Activated CD8-positive, alpha-beta T cell treated with anti-CD3 and anti-CD28 coated beads, Interleukin-2, amount 10 ng/mL, durations not matched to agents 7 days and 5 days (primary cell): ENCODE data around the gene LILRB3. TPM values are rescaled to one million over a fixed set of nuclear protein-coding genes. Genes with fewer than 3 reads are reported as not detected.
"Not testable (repeated sequence)": the region's sequence is repeated elsewhere in the genome, so short reads cannot be mapped to it uniquely, and the experiment has no call there.

ENCODE experiments used
- ATAC-seq: fragments of 150-1000 bp; cut with Tn5 transposase; one replicate; pipeline ENCODE4 v1.10.0; 2021; ENCODE audit warnings: moderate library complexity
- CTCF ChIA-PET: fragments of 350-600 bp; sonication (Branson Sonifier 250); formaldehyde crosslinking; loops from one replicate; lab custom pipeline; 2021; ENCODE audit warnings: antibody characterized with exemption; lab: Charles Lee
- POLR2A ChIA-PET: fragments of 350-600 bp; sonication (Branson Sonifier 250); formaldehyde crosslinking; loops from one replicate; lab custom pipeline; 2021; ENCODE audit warnings: antibody characterized with exemption; lab: Charles Lee
- DNase-seq: peaks from one replicate; pipeline ENCODE4 v3.0.0-alpha.2; 2020
- H3K27ac Mint-ChIP-seq: one replicate; pipeline ENCODE4 v1.8.0; 2021; ENCODE audit warnings: mild to moderate bottlenecking, mixed read lengths
- H3K27me3 Mint-ChIP-seq: one replicate; pipeline ENCODE4 v1.8.0; 2021; ENCODE audit warnings: low read depth, mixed read lengths
- H3K36me3 Mint-ChIP-seq: one replicate; pipeline ENCODE4 v1.8.0; 2021; ENCODE audit warnings: low read depth, mixed read lengths
- H3K4me1 Mint-ChIP-seq: one replicate; pipeline ENCODE4 v1.8.0; 2021; ENCODE audit warnings: low read depth, mixed read lengths
- H3K4me3 Mint-ChIP-seq: one replicate; pipeline ENCODE4 v1.8.0; 2021; ENCODE audit warnings: mild to moderate bottlenecking, mixed read lengths
- H3K9me3 Mint-ChIP-seq: one replicate; pipeline ENCODE4 v1.8.0; 2022; ENCODE audit warnings: mixed read lengths; ENCODE audit not compliant: insufficient read depth
- total RNA-seq, 2 experiments: library from RNA; stranded (reverse); gene quantifications; one replicate each; pipeline ENCODE4 v1.2.3, GENCODE V29; 2021

The LILRB3 gene
- total RNA-seq, 2 experiments from 2014 or later = 1.1 to 1.5 TPM

DNA sequence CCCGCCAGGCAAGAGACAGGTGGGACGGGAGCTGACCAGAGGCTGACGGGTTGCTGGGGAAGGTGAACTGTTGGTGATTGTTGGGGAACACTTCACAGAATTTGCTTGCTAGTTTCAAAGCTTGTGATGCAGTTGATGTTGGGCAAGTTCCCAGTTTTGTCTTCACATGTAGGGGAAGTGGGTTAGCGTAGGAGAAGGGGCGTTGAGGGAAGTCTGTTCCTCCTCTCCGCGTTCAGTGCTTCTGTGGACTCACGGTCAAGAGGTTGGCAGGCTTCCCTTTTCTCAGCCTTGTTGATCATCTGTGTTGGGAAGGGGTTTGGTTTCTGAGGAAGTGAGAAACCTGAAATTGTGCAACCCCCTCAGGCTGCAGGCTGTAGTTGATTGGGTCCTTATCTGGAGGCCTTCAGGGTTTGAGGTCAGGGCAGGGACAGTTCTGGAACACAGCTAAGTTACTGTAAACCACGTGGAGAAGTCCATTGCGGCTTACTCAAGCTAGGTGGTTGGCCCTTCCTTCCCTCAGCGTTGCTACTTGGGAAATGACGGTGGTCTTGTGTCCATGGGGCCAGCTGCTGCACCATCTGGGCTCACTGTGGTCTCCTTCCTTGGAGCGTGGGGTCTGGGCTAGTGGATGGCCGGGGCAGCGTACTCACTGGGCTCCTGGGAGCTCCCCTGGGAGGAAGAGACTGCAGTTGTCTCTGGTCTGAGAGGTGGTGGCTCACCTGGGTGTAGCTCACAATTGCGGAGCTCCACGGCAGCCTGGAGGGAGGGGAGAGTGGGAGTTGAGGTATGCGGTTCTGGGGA is 14.6 kb downstream of the LILRB3 start:
- ATAC-seq = no peak
- CTCF ChIA-PET = interaction anchor here (1.2 kb wide), 1 partner anchor 17 kb away, joined by 4 read pairs; the partner anchor contains the start of gene TSEN34

DNA sequence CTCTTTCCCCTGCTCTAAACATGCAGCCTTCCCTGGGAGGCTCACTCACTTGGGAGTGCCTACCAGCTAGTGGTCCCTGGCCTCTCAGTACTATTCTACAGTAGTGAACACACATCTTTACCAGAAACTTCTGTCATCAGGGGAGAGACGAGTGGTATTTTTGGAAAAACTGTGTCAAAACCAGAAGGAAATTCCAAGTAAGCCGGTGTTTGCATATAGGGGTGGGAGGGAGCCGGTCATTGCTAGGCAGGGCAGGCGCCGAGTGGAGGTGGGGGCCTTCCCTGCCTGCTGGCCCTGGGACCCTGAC is 15.2 kb downstream of the LILRB3 start:
- Mint-ChIP-seq H3K27me3 (no peaks in the 10 kb centered on the region), H3K9me3 (no peaks in the 10 kb centered on the region), H3K4me3 (no peak overlapping the region), H3K4me1 (peaks cover 91% of the 10 kb centered on the region), H3K36me3 (peaks cover 82% of the 10 kb centered on the region), H3K27ac (peak overlapping the region; percentile 35)
- no peak for DNase-seq
- CTCF ChIA-PET = interaction anchor here (1.2 kb wide), 1 partner anchor 16 kb away, joined by 4 read pairs; the partner anchor contains the start of gene TSEN34
- POLR2A ChIA-PET = no interaction called here
- no peak for ATAC-seq

More for the DNA sequence above, 14.6 kb downstream of the LILRB3 start:
- POLR2A ChIA-PET = no interaction called here
- Mint-ChIP-seq H3K4me1 (peaks cover 87% of the 10 kb centered on the region), H3K27me3 (no peaks in the 10 kb centered on the region), H3K27ac (peak overlapping the region; percentile 18), H3K9me3 (no peaks in the 10 kb centered on the region), H3K4me3 (no peak overlapping the region), H3K36me3 (peaks cover 82% of the 10 kb centered on the region)
- DNase-seq = no peak

DNA sequence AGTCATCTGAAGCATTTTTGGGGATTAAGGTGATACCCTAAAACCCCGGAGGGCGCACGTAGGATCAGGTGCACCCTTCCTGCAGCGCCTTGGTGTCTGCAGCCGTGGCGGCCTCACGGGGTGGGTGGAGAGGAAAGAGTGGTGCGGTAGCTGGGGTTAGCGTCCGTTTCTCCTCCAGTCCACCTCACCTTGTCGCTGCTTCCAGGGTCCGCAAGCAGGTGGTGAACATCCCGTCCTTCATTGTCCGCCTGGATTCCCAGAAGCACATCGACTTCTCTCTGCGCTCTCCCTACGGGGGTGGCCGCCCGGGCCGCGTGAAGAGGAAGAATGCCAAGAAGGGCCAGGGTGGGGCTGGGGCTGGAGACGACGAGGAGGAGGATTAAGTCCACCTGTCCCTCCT is 15.6 kb downstream of the LILRB3 start:
- H3K27me3 Mint-ChIP-seq, H3K9me3 Mint-ChIP-seq, ATAC-seq, H3K4me3 Mint-ChIP-seq, DNase-seq: not testable (repeated sequence)
- ChIA-PET CTCF (interaction anchor here (2.1 kb wide), 1 partner anchor 59 kb away, joined by 5 read pairs; no protein-coding TSS in a partner anchor), POLR2A (interaction anchor here (0.5 to 2.4 kb wide), 3 partner anchors 13 to 18 kb away, joined by 4 to 7 read pairs (median 4); partner anchors contain the start of genes MBOAT7 and TSEN34)
- Mint-ChIP-seq H3K36me3 (peaks cover 86% of the 10 kb centered on the region), H3K4me1 (peaks cover 95% of the 10 kb centered on the region), H3K27ac (peak overlapping the region; percentile 35)

GRCh38 chr19:54206831-54207177 is 16.0 kb downstream of the LILRB3 start:
- no peak overlapping the region for H3K4me3 Mint-ChIP-seq
- H3K4me1 Mint-ChIP-seq = peaks cover 97% of the 10 kb centered on the region
- peaks cover 86% of the 10 kb centered on the region for H3K36me3 Mint-ChIP-seq
- H3K27ac Mint-ChIP-seq = no peak overlapping the region
- no peaks in the 10 kb centered on the region for H3K9me3 Mint-ChIP-seq
- no peaks in the 10 kb centered on the region for H3K27me3 Mint-ChIP-seq
- DNase-seq (no peak), ATAC-seq (no peak)
- ChIA-PET POLR2A (interaction anchor here (0.5 to 2.4 kb wide), 3 partner anchors 13 to 18 kb away, joined by 4 to 7 read pairs (median 4); partner anchors contain the start of genes MBOAT7 and TSEN34), CTCF (interaction anchor here (2.1 kb wide), 1 partner anchor 59 kb away, joined by 5 read pairs; no protein-coding TSS in a partner anchor)

DNA sequence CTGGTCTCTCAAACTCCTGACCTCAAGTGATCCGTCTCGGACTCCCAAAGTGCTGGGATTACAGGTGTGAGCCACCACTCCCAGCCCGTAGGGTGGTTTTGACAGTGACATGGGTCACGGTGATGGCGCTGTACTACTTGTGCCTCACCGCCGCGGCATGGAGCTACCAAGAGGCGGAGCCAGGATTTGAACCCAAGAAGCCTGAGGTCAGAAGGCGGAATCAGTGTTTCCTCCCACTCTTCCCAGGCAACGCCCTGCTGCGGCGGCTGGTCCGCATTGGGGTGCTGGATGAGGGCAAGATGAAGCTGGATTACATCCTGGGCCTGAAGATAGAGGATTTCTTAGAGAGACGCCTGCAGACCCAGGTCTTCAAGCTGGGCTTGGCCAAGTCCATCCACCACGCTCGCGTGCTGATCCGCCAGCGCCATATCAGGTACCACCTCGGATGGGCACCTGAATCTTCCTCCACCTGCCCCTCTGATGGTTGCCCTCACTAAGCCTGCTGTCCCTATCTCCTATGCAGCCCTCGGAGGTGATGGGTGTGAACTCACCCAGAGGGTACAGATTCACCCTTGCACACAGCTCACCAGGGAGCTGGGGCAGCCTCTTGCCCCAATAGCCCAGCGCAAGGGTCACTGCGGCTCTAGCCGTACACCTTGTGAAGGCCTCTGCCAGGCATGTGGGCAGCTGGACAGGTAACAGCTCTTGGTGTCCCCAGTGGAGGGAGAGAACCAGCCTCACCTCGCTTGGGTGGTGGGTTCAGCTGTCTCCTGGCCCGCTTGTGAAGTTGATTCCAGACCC is 16.6 kb downstream of the LILRB3 start:
- Mint-ChIP-seq H3K36me3 (peaks cover 91% of the 10 kb centered on the region), H3K4me1 (peaks cover 98% of the 10 kb centered on the region), H3K9me3 (no peaks in the 10 kb centered on the region), H3K27ac (no peak overlapping the region), H3K27me3 (no peaks in the 10 kb centered on the region), H3K4me3 (no peak overlapping the region)
- ChIA-PET CTCF (interaction anchor here (1.1 to 2.1 kb wide), 4 partner anchors 16 to 60 kb away, joined by 3 to 5 read pairs (median 4); partner anchors contain the start of genes MBOAT7 and TSEN34), POLR2A (interaction anchor here (1.3 to 2.4 kb wide), 2 partner anchors 15 to 17 kb away, joined by 4 to 7 read pairs; partner anchors contain the start of genes MBOAT7 and TSEN34)
- no peak for ATAC-seq
- DNase-seq = no peak

- Mint-ChIP-seq H3K27me3 (no peaks in the 10 kb centered on the region), H3K9me3 (no peaks in the 10 kb centered on the region), H3K4me1 (peaks cover 91% of the 10 kb centered on the region), H3K4me3 (no peak overlapping the region), H3K27ac (no peak overlapping the region), H3K36me3 (peaks cover 87% of the 10 kb centered on the region)
- POLR2A ChIA-PET = interaction anchor here (0.9 to 2.4 kb wide), 3 partner anchors 13 to 46 kb away, joined by 3 to 7 read pairs (median 4); partner anchors contain the start of genes LENG1 and MBOAT7
- ATAC-seq = no peak
- CTCF ChIA-PET = interaction anchor here (1.2 to 1.5 kb wide), 3 partner anchors 16 to 61 kb away, joined by 3 to 5 read pairs (median 3); partner anchors contain the start of gene MBOAT7
- DNase-seq = no peak
Observed at GRCh38 chr19:54204767-54205468, 17.9 kb downstream of the LILRB3 start.

DNA sequence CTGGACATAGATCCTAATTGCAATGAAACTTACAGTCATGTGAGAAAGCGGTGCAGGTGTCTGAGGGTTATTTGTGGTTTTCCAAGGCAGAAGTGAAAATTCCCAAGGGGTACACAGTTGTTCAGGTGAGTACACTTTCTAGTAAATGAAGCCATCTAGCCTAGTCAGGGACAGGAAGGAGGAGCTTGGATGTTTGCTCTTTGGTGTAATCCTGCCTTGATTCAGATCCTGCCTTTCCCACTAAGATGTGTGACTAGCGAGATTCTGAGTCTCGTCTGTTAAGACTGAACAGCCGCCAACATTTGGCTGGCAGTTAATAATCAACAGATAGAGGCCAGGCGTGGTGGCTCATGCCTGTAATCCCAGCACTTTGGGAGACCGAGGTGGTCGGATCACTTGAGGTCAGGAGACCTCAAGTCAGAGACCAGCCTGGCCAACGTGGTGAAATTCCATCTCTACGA is 19.6 kb downstream of the LILRB3 start:
- Mint-ChIP-seq H3K27ac (no peak overlapping the region), H3K27me3 (no peaks in the 10 kb centered on the region), H3K9me3 (no peaks in the 10 kb centered on the region), H3K36me3 (peaks cover 75% of the 10 kb centered on the region), H3K4me1 (peaks cover 81% of the 10 kb centered on the region), H3K4me3 (peak overlapping the region; percentile 100)
- DNase-seq = no peak
- POLR2A ChIA-PET = interaction anchor here (4.1 kb wide), 1 partner anchor 14 kb away, joined by 103 read pairs; the partner anchor contains the start of genes MBOAT7 and TSEN34
- CTCF ChIA-PET = interaction anchor here (2.0 kb wide), 1 partner anchor 12 kb away, joined by 4 read pairs; the partner anchor contains the start of gene TSEN34
- no peak for ATAC-seq

- Mint-ChIP-seq H3K36me3 (peaks cover 64% of the 10 kb centered on the region), H3K9me3 (no peaks in the 10 kb centered on the region), H3K27me3 (no peaks in the 10 kb centered on the region), H3K27ac (peak overlapping the region; percentile 100), H3K4me1 (peaks cover 69% of the 10 kb centered on the region), H3K4me3 (peak overlapping the region; percentile 100)
- no peak for ATAC-seq
- ChIA-PET CTCF (interaction anchor here (1.2 to 2.0 kb wide), 2 partner anchors 10 to 11 kb away, joined by 4 read pairs; partner anchors contain the start of gene TSEN34), POLR2A (interaction anchor here (3.9 to 4.1 kb wide), 2 partner anchors 9 to 13 kb away, joined by 41 to 103 read pairs; partner anchors contain the start of genes MBOAT7 and TSEN34)
- no peak for DNase-seq
Observed at GRCh38 chr19:54201980-54202379, 20.8 kb downstream of the LILRB3 start.

DNA sequence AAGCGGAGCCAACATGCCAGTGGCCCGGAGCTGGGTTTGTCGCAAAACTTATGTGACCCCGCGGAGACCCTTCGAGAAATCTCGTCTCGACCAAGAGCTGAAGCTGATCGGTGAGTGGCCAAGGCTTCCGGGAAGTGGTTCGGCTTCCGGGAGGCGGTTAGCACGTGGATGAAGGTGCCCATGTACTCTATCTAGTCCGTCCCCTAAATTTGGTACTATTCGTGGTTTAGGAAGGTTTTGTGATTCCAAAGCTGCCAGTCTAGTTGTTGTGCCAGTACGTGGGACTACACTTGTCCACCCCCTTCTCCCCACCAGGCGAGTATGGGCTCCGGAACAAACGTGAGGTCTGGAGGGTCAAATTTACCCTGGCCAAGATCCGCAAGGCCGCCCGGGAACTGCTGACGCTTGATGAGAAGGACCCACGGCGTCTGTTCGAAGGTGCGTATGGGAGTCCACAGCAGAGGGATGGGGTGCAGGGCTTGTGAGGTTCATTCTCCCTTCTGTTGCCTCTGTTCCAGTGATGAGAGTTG is 21.6 kb downstream of the LILRB3 start:
- CTCF ChIA-PET = interaction anchor here (0.8 to 1.2 kb wide), 4 partner anchors 9 to 31 kb away, joined by 3 to 5 read pairs (median 4); partner anchors contain the start of gene MBOAT7
- POLR2A ChIA-PET = interaction anchor here (0.6 to 4.1 kb wide), 16 partner anchors 9 to 1206 kb away, joined by 3 to 103 read pairs (median 5); partner anchors contain the start of genes CNOT3, LENG1, MBOAT7 and MYADM
- H3K4me3 Mint-ChIP-seq = peak overlapping the region; percentile 100
- peaks cover 62% of the 10 kb centered on the region for H3K4me1 Mint-ChIP-seq
- H3K27ac Mint-ChIP-seq = peak overlapping the region; percentile 100
- H3K36me3 Mint-ChIP-seq = peaks cover 57% of the 10 kb centered on the region
- ATAC-seq (peak; percentile 37), DNase-seq (no peak)
- no peaks in the 10 kb centered on the region for H3K27me3 Mint-ChIP-seq
- H3K9me3 Mint-ChIP-seq = no peaks in the 10 kb centered on the region

DNA sequence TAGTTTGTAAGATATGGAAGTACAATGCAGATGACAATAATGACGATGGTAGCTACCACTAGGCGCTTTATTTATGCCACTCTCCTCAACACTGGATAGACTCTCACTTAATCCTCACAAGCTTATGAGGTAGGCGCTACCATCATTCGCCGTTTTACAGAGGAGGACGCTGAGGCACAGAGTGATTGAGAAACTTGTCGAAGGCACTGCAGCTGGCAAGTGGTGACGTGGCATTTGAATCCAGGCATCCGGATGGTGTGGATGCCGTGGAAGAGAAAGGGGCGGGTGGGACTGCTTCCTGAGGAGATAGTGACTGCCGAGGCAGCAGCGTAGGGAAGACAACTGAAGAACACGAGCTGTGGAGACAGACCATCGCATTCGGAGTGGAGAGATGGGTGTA is 23.4 kb downstream of the LILRB3 start:
- ChIA-PET CTCF (interaction anchor here (1.0 to 2.0 kb wide), 3 partner anchors 9 to 66 kb away, joined by 3 to 7 read pairs (median 4); partner anchors contain the start of genes MBOAT7 and TSEN34), POLR2A (interaction anchor here (3.9 to 4.1 kb wide), 2 partner anchors 10 to 11 kb away, joined by 41 to 103 read pairs; partner anchors contain the start of genes MBOAT7 and TSEN34)
- Mint-ChIP-seq H3K4me3 (peak overlapping the region; percentile 69), H3K27me3 (no peaks in the 10 kb centered on the region), H3K4me1 (peaks cover 44% of the 10 kb centered on the region), H3K36me3 (peaks cover 45% of the 10 kb centered on the region), H3K9me3 (no peaks in the 10 kb centered on the region), H3K27ac (peak overlapping the region; percentile 72)
- ATAC-seq (no peak), DNase-seq (no peak)
